ENCODE results near the gene FYB1. TPM values are rescaled to one million over a fixed set of nuclear protein-coding genes. Genes with fewer than 3 reads are reported as not detected.

Gene FYB1
- total and polyA plus RNA-seq, 2 experiments from 2014 or later, result not detected

DNA sequence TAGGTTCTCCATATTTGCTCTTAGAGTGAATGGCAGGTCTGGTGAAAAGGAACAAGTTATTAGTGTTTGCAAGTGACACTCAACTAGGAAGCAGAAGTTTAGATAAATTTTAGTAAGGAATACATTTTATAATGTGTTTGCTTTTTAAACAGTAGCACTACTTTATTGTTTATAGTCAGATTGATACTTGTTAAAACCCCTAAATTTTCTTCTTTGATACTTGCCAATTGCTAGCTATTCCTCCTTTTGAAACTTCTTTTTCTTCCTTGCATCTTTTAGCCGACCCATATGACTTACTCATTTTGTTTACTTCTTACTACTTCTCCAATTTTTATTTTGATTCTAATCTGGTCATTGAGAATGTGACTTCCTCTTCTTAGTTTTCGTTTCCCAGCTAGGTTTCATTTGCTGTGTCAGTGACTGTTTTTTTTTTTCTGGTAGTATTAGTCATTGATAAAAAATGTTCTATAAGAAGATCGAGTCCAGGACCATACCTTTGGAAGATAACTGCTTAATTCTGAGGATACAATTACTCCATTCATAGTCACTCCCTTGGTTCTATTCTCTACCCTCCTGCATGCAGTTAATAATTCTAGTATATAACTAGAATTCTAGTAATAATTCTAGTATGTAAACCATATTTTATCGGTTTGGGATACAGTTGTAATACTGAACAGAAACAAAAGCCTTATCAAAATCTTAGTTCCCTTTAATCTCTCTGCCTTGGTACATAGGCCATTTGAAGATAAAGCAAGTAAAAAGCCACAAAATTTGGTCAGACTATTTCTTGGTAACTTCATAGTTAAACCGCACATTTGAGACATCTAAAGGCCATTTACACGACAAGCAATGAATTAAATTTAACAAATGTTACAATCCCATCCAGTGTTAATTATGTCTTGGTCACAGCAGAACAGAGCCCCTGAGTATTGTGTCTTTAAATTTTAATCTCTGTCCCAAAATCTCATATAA lies 142.3 kb downstream of the FYB1 start:
- no peak overlapping the region for H3K4me3 Mint-ChIP-seq
- H3K4me3 ChIP-seq, result no peak overlapping the region
- H3K27ac Mint-ChIP-seq, result peak overlapping the region; percentile 18; the same call in 1 of the 2 replicates
- H2AFZ ChIP-seq, result no peak overlapping the region
- no peak overlapping the region for H3K27ac ChIP-seq (ENCODE audit: low read depth)
- H3K9me2 ChIP-seq (ENCODE audit: insufficient read depth), result no peaks in the 10 kb centered on the region
- 0 out of 3 replicates have a peak, but pooled peaks cover 4% of the 10 kb centered on the region for H3K9me3 Mint-ChIP-seq
- peaks cover 25% of the 10 kb centered on the region for H3K4me1 Mint-ChIP-seq
- no peaks in the 10 kb centered on the region for H3F3A ChIP-seq (replicated peaks; ENCODE audit: low read depth)
- no peaks in the 10 kb centered on the region for H3K36me3 ChIP-seq (ENCODE audit: insufficient read depth)
- peaks cover 8% of the 10 kb centered on the region for H3K27me3 Mint-ChIP-seq (ENCODE audit: insufficient read depth, low read depth, poor library complexity)
- no peaks in the 10 kb centered on the region for H4K20me1 ChIP-seq (replicated peaks; ENCODE audit: insufficient read depth)
- no peak overlapping the region for H3K4me2 ChIP-seq
- H3K79me2 ChIP-seq (replicated peaks; ENCODE audit: insufficient read depth), result peaks cover 13% of the 10 kb centered on the region
- ATAC-seq, result no peak
- no peak for TF ChIP-seq EZH2phosphoT487 (IDR thresholded peaks at IDR 0.05; ENCODE audit: unreplicated experiment)
- H3K36me3 Mint-ChIP-seq (ENCODE audit: low read depth), result no peaks in the 10 kb centered on the region; the same call in 2 of the 3 replicates
- H3K27me3 ChIP-seq (ENCODE audit: insufficient read depth), result no peaks in the 10 kb centered on the region
- H3K4me1 ChIP-seq (ENCODE audit: insufficient read depth), result peaks cover 20% of the 10 kb centered on the region
- DNase-seq (ENCODE audit: low spot score), result no peak

DNA sequence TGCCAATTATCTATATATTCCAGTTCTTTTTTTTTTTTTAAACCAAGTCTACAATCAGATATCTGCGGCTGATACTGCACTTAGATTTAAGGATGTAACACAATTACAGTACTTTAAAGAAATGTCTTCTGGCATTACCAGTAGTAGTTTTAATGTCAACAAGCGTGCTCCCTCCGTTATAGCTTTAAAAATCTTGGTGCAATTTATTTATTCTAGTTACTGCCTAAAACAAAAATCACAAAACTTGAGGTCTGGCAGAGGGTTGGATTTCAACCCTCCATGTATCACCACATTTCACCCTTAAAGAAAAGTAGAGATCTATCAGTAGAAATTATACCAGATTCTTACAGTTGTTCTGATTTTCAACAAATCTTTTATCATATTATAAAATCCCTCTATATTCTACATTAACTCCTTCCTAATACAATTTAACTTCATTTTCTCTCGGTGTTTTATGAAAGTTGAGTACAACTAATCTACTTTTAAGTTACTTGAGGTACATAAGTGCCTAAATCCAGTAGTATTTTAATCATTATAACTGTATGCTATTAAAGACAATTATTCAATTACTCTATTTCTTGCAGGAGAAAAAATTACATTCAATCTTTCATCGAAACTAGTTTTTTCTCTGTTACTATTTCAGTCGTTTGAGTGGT lies 143.1 kb downstream of the FYB1 start:
- no peak overlapping the region for H2AFZ ChIP-seq
- no peaks in the 10 kb centered on the region for H4K20me1 ChIP-seq (replicated peaks; ENCODE audit: insufficient read depth)
- peaks cover 21% of the 10 kb centered on the region for H3K79me2 ChIP-seq (replicated peaks; ENCODE audit: insufficient read depth)
- Mint-ChIP-seq H3K4me1 (peaks cover 28% of the 10 kb centered on the region), H3K36me3 (ENCODE audit: low read depth) (no peaks in the 10 kb centered on the region; the same call in 2 of the 3 replicates), H3K27me3 (ENCODE audit: insufficient read depth, low read depth, poor library complexity) (peaks cover 8% of the 10 kb centered on the region), H3K27ac (no peak overlapping the region), H3K9me3 (0 out of 3 replicates have a peak, but pooled peaks cover 4% of the 10 kb centered on the region), H3K4me3 (peak overlapping the region; percentile 98; the same call in 2 of the 3 replicates)
- no peak overlapping the region for H3K27ac ChIP-seq (ENCODE audit: low read depth)
- no peaks in the 10 kb centered on the region for H3F3A ChIP-seq (replicated peaks; ENCODE audit: low read depth)
- H3K9me2 ChIP-seq (ENCODE audit: insufficient read depth), result no peaks in the 10 kb centered on the region
- 0 out of 2 replicates have a peak overlapping the region, but pooled peaks have one; percentile 79 for H3K4me3 ChIP-seq
- peaks cover 24% of the 10 kb centered on the region for H3K4me1 ChIP-seq (ENCODE audit: insufficient read depth)
- no peaks in the 10 kb centered on the region for H3K27me3 ChIP-seq (ENCODE audit: insufficient read depth)
- peak overlapping the region; percentile 93; the same call in 1 of the 2 replicates for H3K4me2 ChIP-seq
- H3K36me3 ChIP-seq (ENCODE audit: insufficient read depth), result no peaks in the 10 kb centered on the region
- ATAC-seq, result no peak
- no peak for DNase-seq (ENCODE audit: low spot score)
- no peak for TF ChIP-seq ZNF114 (CRISPR knock-in tag; IDR thresholded peaks at IDR 0.05)
- TF ChIP-seq, protein P1, sequence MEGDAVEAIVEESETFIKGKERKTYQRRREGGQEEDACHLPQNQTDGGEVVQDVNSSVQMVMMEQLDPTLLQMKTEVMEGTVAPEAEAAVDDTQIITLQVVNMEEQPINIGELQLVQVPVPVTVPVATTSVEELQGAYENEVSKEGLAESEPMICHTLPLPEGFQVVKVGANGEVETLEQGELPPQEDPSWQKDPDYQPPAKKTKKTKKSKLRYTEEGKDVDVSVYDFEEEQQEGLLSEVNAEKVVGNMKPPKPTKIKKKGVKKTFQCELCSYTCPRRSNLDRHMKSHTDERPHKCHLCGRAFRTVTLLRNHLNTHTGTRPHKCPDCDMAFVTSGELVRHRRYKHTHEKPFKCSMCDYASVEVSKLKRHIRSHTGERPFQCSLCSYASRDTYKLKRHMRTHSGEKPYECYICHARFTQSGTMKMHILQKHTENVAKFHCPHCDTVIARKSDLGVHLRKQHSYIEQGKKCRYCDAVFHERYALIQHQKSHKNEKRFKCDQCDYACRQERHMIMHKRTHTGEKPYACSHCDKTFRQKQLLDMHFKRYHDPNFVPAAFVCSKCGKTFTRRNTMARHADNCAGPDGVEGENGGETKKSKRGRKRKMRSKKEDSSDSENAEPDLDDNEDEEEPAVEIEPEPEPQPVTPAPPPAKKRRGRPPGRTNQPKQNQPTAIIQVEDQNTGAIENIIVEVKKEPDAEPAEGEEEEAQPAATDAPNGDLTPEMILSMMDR (conservative IDR thresholded peaks at IDR 0.05; ENCODE audit: low read depth in 2 of 2), result no peak
- TF ChIP-seq, protein P2, sequence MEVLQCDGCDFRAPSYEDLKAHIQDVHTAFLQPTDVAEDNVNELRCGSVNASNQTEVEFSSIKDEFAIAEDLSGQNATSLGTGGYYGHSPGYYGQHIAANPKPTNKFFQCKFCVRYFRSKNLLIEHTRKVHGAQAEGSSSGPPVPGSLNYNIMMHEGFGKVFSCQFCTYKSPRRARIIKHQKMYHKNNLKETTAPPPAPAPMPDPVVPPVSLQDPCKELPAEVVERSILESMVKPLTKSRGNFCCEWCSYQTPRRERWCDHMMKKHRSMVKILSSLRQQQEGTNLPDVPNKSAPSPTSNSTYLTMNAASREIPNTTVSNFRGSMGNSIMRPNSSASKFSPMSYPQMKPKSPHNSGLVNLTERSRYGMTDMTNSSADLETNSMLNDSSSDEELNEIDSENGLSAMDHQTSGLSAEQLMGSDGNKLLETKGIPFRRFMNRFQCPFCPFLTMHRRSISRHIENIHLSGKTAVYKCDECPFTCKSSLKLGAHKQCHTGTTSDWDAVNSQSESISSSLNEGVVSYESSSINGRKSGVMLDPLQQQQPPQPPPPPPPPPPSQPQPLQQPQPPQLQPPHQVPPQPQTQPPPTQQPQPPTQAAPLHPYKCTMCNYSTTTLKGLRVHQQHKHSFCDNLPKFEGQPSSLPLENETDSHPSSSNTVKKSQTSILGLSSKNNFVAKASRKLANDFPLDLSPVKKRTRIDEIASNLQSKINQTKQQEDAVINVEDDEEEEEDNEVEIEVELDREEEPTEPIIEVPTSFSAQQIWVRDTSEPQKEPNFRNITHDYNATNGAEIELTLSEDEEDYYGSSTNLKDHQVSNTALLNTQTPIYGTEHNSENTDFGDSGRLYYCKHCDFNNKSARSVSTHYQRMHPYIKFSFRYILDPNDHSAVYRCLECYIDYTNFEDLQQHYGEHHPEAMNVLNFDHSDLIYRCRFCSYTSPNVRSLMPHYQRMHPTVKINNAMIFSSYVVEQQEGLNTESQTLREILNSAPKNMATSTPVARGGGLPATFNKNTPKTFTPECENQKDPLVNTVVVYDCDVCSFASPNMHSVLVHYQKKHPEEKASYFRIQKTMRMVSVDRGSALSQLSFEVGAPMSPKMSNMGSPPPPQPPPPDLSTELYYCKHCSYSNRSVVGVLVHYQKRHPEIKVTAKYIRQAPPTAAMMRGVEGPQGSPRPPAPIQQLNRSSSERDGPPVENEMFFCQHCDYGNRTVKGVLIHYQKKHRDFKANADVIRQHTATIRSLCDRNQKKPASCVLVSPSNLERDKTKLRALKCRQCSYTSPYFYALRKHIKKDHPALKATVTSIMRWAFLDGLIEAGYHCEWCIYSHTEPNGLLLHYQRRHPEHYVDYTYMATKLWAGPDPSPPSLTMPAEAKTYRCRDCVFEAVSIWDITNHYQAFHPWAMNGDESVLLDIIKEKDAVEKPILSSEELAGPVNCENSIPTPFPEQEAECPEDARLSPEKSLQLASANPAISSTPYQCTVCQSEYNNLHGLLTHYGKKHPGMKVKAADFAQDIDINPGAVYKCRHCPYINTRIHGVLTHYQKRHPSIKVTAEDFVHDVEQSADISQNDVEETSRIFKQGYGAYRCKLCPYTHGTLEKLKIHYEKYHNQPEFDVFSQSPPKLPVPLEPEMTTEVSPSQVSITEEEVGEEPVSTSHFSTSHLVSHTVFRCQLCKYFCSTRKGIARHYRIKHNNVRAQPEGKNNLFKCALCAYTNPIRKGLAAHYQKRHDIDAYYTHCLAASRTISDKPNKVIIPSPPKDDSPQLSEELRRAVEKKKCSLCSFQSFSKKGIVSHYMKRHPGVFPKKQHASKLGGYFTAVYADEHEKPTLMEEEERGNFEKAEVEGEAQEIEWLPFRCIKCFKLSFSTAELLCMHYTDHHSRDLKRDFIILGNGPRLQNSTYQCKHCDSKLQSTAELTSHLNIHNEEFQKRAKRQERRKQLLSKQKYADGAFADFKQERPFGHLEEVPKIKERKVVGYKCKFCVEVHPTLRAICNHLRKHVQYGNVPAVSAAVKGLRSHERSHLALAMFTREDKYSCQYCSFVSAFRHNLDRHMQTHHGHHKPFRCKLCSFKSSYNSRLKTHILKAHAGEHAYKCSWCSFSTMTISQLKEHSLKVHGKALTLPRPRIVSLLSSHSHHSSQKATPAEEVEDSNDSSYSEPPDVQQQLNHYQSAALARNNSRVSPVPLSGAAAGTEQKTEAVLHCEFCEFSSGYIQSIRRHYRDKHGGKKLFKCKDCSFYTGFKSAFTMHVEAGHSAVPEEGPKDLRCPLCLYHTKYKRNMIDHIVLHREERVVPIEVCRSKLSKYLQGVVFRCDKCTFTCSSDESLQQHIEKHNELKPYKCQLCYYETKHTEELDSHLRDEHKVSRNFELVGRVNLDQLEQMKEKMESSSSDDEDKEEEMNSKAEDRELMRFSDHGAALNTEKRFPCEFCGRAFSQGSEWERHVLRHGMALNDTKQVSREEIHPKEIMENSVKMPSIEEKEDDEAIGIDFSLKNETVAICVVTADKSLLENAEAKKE (CRISPR knock-in tag; IDR thresholded peaks at IDR 0.05), result no peak
- TF ChIP-seq STAT1 (IDR thresholded peaks at IDR 0.05; ENCODE audit: unreplicated experiment), result no peak
- TF ChIP-seq JUNB (IDR thresholded peaks at IDR 0.05; ENCODE audit: unreplicated experiment), result no peak
- TF ChIP-seq, protein P3, sequence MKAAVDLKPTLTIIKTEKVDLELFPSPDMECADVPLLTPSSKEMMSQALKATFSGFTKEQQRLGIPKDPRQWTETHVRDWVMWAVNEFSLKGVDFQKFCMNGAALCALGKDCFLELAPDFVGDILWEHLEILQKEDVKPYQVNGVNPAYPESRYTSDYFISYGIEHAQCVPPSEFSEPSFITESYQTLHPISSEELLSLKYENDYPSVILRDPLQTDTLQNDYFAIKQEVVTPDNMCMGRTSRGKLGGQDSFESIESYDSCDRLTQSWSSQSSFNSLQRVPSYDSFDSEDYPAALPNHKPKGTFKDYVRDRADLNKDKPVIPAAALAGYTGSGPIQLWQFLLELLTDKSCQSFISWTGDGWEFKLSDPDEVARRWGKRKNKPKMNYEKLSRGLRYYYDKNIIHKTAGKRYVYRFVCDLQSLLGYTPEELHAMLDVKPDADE (IDR thresholded peaks at IDR 0.05), result no peak
- TF ChIP-seq POLR2AphosphoS5 (IDR thresholded peaks at IDR 0.05; ENCODE audit: low read depth), result no peak
- no peak for TF ChIP-seq CREB1 (CRISPR knock-in tag; IDR thresholded peaks at IDR 0.05; ENCODE audit: low read depth)
- TF ChIP-seq EZH2 (IDR thresholded peaks at IDR 0.05; ENCODE audit: low read depth, unreplicated experiment), result no peak

All from GM23338 (cell line).